ENCODE results near the gene NT5DC2.

DNA sequence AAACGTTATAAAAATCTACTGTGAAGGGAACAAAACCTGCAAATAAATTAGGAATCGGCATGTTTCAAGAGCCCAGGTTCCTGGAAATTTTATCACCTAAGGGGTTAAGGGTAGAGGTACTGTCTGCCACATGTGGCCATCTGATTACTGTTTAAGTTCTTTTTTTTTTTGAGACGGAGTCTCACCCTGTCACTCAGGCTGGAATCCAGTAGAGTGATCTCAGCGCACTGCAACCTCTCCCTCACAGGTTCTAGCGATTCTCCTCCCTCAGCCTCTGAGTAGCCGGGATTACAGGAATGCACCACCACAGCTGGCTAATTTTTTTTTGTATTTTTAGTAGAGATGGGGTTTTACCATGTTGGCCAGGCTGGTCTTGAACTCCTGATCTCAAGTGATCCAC lies 38.6 kb upstream of the NT5DC2 start:
- TF ChIP-seq, protein P1, sequence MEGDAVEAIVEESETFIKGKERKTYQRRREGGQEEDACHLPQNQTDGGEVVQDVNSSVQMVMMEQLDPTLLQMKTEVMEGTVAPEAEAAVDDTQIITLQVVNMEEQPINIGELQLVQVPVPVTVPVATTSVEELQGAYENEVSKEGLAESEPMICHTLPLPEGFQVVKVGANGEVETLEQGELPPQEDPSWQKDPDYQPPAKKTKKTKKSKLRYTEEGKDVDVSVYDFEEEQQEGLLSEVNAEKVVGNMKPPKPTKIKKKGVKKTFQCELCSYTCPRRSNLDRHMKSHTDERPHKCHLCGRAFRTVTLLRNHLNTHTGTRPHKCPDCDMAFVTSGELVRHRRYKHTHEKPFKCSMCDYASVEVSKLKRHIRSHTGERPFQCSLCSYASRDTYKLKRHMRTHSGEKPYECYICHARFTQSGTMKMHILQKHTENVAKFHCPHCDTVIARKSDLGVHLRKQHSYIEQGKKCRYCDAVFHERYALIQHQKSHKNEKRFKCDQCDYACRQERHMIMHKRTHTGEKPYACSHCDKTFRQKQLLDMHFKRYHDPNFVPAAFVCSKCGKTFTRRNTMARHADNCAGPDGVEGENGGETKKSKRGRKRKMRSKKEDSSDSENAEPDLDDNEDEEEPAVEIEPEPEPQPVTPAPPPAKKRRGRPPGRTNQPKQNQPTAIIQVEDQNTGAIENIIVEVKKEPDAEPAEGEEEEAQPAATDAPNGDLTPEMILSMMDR (conservative IDR thresholded peaks at IDR 0.05 in 1 of 2, IDR thresholded peaks at IDR 0.05 in 1 of 2; ENCODE audit: extremely low read depth in 1 of 2, insufficient read depth in 1 of 2, low read depth in 1 of 2, low read length in 2 of 2) = no peak
- no peak for TF ChIP-seq EZH2 (IDR thresholded peaks at IDR 0.05; ENCODE audit: borderline replicate concordance, low read length)
